PC-9 (cell line): ENCODE data around the gene ACSL4.

Experiments
- EZH2 ChIP-seq: fragments of 200-600 bp; sonication (generic); IDR thresholded peaks from 2 replicates; pipeline ENCODE4 v1.8.0; 2017; ENCODE audit warnings: antibody characterized with exemption, low read depth
- TF ChIP-seq, protein P1 (sequence below): fragments of 200-600 bp; sonication (generic); conservative IDR thresholded peaks from 2 replicates; pipeline ENCODE4 v1.6.1; 2017; ENCODE audit warnings: mixed run types, antibody characterized with exemption, mild to moderate bottlenecking, moderate library complexity

GRCh38 chrX:109774136-109774535 is 41.1 kb upstream of the ACSL4 start:
- TF ChIP-seq, protein P1, sequence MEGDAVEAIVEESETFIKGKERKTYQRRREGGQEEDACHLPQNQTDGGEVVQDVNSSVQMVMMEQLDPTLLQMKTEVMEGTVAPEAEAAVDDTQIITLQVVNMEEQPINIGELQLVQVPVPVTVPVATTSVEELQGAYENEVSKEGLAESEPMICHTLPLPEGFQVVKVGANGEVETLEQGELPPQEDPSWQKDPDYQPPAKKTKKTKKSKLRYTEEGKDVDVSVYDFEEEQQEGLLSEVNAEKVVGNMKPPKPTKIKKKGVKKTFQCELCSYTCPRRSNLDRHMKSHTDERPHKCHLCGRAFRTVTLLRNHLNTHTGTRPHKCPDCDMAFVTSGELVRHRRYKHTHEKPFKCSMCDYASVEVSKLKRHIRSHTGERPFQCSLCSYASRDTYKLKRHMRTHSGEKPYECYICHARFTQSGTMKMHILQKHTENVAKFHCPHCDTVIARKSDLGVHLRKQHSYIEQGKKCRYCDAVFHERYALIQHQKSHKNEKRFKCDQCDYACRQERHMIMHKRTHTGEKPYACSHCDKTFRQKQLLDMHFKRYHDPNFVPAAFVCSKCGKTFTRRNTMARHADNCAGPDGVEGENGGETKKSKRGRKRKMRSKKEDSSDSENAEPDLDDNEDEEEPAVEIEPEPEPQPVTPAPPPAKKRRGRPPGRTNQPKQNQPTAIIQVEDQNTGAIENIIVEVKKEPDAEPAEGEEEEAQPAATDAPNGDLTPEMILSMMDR = no peak
- no peak for TF ChIP-seq EZH2
